ENCODE results near the gene ITFG2.
"Not testable (repeated sequence)": the region's sequence is repeated elsewhere in the genome, so short reads cannot be mapped to it uniquely, and the experiment has no call there.

Gene ITFG2

DNA sequence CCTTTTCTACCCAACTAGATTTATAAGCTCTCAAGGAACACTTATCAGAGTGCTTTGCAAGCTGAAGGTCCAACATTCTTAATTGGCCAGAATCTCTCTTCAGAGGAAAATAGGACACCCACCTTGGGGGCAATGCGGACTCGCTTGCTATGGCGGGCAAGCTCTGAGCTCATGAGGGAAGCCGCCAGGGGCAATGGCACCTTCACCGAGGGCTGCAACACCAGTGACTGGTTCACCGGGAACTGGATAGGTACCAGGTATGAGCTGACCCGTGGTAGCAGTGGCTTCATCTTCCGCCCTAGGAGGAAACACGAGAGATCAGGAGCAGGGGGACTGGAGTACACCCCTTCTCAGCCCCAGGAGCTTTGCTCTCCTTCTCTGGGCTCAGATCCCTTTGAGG, 51.7 kb downstream of the ITFG2 start:
- DNase-seq = no peak

DNA sequence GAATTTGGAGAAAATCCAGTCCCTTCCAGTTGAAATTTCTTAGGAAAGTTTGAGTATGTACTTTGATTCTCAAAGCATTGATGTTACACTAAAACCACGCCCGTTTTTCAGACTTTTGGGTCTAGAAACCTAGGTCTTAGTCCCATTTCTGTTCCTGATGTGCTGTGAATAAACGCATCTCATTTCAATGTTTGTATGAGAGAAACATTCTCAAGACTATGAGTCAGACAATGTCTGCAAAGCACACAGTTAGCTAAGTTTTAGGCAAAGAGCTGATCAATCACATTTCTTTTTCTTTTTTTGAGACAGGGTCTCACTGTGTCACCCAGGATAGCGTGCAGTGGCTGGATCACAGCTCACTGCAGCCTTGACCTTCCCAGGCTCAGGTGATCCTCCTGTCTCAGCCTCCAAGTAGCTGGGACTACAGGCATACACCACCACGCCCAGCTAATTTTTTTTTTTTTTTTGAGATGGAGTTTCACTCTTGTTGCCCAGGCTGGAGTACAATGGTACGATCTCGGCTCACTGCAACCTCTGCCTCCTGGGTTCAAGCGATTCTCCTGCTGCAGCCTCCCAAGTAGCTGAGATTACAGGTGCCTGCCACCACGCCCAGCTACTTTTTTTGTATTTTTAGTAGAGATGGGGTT, 56.6 kb downstream of the ITFG2 start:
- not testable (repeated sequence) for DNase-seq
